HG03280 (cell line): Measurements from ENCODE around the gene TRAF3.
"Not testable (repeated sequence)": the region's sequence is repeated elsewhere in the genome, so short reads cannot be mapped to it uniquely, and the experiment has no call there.

Experiments
- ATAC-seq: cut with Tn5 transposase; IDR thresholded peaks from one replicate; pipeline ENCODE4 v1.9.1; 2021; ENCODE audit warnings: mild to moderate bottlenecking, moderate library complexity; ENCODE audit not compliant: unreplicated experiment

Gene TRAF3

GRCh38 chr14:102863381-102863780, 86.1 kb downstream of the TRAF3 start:
- no peak for ATAC-seq

DNA sequence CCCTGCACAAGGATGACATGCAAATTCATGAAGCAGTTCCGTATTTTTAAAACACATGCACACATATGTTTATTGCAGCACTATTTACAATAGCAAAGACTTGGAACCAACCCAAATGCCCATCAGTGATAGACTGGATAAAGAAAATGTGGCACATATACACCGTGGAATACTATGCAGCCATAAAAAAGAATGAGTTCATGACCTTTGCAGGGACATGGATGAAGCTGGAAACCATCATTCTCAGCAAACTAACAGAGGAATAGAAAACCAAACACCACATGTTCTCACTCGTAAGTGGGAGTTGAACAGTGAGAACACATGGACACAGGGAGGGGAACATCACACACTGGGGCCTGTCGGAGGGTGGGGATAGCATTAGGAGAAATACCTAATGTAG, 88.7 kb downstream of the TRAF3 start:
- not testable (repeated sequence) for ATAC-seq

GRCh38 chr14:102866982-102867761, 89.9 kb downstream of the TRAF3 start:
- no peak for ATAC-seq

GRCh38 chr14:102867826-102868580, 90.8 kb downstream of the TRAF3 start:
- no peak for ATAC-seq

DNA sequence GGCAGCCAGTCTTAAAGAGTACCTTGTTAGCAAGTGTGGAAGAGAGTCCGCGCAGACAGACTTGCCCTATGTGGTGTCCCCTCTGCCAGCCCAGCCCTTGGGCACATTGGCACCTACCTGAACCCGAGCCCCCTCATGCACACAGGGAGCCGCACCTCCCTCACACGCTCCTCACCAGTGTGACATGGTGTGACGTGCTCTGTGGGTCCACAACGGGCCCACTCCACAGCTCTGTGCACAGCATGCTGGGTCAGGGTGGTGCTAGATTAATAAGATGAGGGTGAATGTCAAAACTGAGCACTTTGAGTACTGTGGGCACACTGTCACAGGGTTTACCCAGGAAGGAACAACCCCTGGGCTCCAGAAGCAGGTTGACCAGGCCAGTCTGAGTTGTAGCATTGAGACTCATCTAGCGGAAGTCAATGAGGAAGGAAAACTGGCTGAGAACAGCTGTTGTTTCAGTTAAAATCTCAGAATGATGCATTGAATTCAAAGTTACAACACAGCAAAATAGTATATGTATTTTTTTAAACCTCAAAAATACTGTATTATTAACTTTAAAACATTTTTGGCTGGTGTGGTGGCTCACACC, 91.8 kb downstream of the TRAF3 start:
- ATAC-seq, result no peak

- no peak for ATAC-seq
These were observed 93.0 kb downstream of the TRAF3 start for GRCh38 chr14:102870246-102870645.

GRCh38 chr14:102870994-102871831, 94.0 kb downstream of the TRAF3 start:
- no peak for ATAC-seq

GRCh38 chr14:102872020-102872419, 94.8 kb downstream of the TRAF3 start:
- no peak for ATAC-seq

DNA sequence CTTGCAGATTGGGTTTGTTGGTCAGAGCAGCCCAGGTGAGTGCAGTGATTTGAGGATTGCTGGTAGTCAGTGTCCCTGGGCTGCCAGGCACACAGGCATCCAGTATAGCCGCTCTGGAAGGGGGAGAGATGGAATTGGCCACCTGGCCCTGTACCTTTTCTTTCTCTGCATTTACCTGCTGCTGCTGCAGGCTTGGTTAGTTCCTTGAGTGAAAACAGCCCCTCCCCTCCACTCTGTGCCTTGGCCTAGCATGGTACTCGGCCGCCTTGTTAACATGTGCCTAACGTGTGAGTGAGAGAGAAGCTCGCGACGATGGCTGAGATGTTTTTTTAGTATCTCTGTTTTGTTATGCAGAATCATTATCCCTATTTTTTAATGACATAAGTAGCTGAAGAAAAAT, 95.9 kb downstream of the TRAF3 start:
- ATAC-seq, result no peak

DNA sequence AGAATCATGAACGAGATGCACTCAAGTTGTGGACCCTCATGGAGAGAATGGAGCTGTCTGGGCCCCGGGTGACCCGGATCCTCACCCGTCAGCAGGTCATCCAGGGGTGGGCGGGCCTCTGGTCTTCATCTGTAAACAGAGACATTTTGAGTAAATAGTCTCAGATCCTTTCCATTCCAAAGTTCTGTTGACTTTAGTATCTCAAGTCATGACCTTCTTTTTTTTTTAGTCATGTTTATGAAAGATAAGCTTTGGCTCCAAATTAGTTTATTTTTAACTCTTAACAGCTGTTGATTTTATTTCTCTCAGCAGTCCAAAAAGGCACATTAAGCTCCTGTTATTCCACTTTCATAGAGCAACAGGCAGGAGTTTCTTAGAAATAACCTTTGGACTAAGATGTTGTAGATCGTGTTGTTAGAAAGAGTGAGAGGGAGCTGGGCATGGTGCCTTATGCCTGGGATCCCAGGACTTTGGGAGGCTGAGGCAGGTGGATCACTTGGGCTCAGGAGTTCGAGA, 96.4 kb downstream of the TRAF3 start:
- no peak for ATAC-seq

DNA sequence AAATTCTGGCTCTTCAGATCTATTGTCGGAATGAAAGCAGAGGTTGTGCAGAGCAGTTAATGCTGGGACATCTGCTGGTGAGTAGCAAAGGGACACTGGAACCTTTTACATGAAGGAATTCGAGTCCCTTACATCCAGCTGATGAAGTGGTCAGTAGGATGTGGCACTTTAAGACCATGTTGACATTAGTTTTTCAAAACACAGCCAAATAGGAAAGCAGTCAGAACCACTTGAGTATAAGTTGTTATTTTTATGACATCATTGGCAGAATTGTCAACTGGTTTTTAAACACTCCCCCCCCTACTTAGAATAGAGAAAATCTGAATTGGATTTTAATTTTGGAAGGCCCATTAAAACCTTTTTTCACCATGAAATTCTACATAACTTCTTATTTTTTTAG, 98.4 kb downstream of the TRAF3 start:
- no peak for ATAC-seq

- ATAC-seq, result not testable (repeated sequence)
These were observed 100.3 kb downstream of the TRAF3 start for GRCh38 chr14:102877511-102877910.

- ATAC-seq, result no peak
These were observed 101.1 kb downstream of the TRAF3 start for GRCh38 chr14:102878174-102878969.

DNA sequence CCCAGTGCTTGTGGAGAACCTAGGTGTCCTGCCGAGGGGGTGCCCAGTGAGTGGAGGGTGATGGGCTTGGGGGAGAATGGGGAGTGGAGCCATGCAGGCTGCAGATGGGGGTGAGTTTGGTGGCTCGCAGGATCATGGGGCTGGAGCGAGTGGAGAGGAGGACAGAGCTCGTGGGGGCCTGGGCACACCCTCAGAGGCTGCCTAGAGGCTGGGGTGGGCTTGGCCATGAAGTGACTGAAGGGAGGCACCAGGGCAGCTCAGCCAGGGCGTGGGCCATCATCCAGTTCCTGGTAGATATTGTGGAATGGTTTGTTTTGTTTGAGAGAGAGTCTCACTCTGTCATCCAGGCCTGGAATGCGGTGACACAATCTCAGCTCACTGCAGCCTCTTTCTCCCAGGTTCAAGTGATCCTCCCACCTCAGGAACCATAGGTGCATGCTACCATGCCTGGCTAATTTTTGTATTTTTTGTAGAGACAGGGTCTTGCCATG, 101.8 kb downstream of the TRAF3 start:
- ATAC-seq, result no peak

GRCh38 chr14:102882226-102882906, 105.1 kb downstream of the TRAF3 start:
- ATAC-seq, result no peak

- no peak for ATAC-seq
These were observed 105.9 kb downstream of the TRAF3 start for GRCh38 chr14:102883089-102883541.

DNA sequence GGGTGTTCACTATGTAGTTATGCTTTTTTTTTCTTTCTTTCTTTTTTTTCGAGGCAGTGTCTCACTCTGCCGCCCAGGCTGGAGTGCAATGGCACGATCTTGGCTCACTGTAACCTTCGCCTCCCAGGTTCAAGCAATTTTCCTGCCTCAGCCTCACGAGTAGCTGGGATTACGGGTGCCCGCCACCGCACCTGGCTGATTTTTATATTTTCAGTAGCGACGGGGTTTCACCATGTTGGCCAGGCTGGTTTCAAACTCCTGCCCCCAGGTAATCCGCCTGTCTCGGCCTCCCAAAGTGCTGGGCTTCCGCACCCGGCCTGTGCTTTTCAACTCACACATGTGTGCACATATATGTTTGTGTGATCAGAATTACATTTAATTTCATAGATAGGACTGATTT, 106.3 kb downstream of the TRAF3 start:
- no peak for ATAC-seq

- ATAC-seq, result no peak
These were observed 108.6 kb downstream of the TRAF3 start for GRCh38 chr14:102885737-102886447.

DNA sequence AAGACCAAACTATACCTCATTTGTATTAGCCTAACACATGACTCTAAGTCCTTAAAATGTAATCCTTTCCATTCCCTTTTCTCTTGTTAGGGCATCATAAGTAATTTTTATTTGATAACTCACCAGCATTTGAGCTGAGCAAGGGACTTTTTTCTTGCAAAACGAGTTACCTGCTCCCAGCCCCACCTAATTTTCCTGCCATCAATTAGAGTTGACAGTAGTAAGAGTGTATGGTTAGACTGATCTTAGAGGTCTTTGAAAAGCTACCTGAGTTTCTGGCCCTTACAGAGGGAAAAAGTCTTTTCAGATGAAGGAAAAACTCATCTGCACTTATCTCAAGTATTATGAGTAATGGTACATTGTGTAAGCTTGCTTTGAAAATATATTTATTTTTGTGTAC, 111.5 kb downstream of the TRAF3 start:
- ATAC-seq, result no peak
